CD4-positive, alpha-beta T cell treated with Interleukin-17A for 1 hour (primary cell): ENCODE measurements around the gene NR2C2.
"Not testable (repeated sequence)": the region's sequence is repeated elsewhere in the genome, so short reads cannot be mapped to it uniquely, and the experiment has no call there.

Experiments
- DNase-seq: peaks from one replicate; pipeline ENCODE4 v3.0.0-alpha.2; 2020

The NR2C2 gene

GRCh38 chr3:14947100-14947885 lies at the start of gene NR2C2:
TSS of gene NR2C2 (plus strand) at chr3:14947583. CDS start at chr3:15003915, 56,332 bp downstream.
- peak; percentile 91 for DNase-seq

DNA sequence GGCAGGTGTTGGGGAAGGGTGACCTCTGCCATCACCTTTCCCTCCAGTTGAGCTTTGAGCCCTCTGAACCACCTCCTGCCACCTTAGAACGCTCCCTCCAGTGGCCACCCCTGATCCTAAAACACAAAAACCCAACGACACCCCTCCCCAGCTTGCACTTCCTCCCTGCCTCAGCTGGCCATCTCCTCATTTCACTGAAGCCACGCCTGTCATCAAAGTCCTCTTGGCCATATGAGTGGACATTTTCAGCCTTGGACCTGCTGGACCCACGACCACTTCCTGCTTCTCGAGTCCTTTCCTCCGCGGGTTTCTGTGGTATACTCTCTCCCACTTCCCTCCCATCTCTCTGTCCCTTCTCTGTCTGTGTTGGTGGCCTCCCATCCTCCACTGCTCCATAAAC lies 48.5 kb upstream of the NR2C2 start:
- DNase-seq, result no peak

GRCh38 chr3:14899993-14900618 lies 47.3 kb upstream of the NR2C2 start:
- no peak for DNase-seq

DNA sequence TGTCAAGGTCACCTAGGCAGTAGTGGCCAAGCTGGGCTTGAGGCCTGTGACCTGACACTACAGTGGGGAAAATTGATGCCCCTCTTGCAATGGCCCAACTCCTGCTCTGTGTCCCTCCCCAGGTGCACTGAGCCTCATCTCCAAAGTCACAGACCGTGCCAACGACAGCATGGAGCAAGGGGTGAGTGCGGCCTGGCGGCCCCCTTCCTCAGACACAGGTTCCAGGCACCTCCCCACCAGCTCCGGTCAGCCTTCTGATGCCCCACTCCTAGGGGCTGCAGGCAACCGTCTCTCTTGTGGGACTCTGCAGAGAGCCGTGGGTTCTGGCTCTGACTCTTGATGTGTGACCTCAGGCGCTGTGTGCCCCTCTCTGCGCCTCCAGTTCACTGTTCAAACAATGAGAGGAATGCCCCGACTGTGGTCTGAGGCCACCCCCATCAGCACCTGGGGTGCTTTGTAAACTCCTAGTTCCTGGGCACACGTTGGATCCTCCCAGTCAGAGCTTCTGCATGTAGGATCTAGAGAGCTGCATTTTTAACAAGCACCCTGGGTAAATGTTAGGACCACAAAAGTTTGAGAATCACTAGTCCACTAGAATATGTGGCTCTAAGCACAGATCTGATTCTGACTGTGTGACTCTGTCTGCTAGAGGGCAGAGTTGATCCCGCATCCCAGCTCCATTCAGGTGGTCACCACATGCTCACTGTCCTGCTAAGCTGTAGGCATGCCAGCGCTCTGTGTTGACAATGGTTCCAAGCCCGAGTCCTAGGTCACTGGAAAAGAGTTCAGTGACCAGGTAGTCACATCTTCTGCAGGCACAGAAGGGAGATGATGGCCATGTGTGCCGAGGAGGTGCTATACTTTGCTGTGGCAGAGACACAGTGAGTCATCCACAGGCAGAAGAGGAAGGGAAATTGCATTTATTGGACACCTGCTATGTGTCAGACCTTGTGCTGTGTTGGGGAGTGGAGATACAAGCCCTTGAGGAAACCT lies 46.2 kb upstream of the NR2C2 start:
- DNase-seq, result no peak

DNA sequence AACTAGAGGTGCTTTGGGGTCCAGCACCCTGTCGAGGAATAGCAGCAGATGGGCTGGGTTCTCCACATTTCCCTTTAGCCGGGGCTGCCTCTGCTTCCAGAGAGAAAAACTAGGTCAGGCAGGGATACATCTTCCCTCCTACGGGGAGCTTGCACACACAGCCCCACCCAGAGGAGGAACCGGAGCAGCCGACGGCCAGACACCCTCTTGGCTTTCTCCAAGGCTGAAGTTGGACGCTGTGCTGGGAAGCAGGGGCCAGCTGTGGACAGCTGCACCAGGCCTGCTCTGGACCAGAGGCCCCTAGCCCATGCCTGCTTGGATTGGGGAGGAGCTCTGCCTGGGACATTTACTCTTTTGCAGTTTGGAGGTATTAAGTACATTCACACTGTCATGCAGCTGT lies 44.7 kb upstream of the NR2C2 start:
- DNase-seq, result no peak

DNA sequence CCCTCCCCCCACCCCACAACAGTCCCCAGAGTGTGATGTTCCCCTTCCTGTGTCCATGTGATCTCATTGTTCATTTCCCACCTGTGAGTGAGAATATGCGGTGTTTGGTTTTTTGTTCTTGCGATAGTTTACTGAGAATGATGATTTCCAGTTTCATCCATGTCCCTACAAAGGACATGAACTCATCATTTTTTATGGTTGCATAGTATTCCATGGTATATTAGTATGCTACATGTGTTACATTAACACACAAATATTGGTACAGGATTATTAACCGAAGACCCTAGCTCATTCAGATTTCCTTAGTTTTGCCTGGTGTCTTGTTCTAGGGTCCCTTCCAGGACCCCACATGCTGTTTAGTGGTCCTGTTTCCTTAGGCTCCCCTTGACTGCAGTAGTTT lies 43.9 kb upstream of the NR2C2 start:
- not testable (repeated sequence) for DNase-seq

GRCh38 chr3:14905055-14905657 lies 42.2 kb upstream of the NR2C2 start:
- DNase-seq, result no peak

- DNase-seq, result no peak
Measured at GRCh38 chr3:14906355-14906971, 40.9 kb upstream of the NR2C2 start.

DNA sequence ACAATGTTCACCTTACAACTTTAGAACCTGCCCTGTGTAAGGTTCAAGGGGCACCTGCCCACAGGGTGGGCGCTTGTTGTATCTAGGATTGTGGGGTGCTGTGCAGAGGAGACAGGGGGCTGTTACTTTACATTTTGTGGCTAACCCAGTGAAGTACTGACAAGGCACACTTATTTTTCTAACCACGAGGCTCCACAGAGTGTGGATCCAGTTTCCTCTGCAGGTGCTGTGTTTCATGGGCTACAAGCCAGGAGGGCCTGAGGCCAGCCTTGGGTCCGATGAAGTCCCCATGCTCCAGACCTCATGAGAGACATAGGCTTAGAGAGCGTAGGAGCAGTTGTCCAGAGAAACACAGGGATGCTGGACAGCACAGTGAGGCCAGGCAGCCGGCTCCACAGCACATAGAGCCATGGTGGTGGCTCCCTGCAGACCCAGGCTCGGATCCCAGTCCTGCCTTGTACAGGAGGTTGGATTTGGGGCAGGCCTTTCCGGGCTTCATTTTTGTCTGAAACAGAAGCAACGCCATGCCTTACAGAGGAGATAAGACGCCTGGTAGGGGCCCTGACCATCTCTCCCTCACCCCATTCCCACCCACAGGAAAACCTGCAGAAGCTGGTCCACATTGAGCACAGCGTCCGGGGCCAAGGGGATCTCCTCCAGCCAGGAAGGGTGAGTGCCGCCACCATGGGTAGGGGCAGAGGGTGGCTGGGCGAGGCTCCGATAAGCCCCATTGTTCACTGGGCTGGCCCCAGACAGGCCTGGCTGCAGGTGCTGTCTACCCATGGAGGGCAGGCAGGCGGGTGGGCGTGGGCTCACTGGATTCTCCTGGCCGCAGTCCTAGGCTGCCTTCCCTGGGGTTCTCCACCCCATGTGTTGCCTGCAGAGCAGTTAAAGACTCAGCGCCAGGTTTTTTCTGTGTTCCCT lies 40.1 kb upstream of the NR2C2 start:
- DNase-seq, result no peak

DNA sequence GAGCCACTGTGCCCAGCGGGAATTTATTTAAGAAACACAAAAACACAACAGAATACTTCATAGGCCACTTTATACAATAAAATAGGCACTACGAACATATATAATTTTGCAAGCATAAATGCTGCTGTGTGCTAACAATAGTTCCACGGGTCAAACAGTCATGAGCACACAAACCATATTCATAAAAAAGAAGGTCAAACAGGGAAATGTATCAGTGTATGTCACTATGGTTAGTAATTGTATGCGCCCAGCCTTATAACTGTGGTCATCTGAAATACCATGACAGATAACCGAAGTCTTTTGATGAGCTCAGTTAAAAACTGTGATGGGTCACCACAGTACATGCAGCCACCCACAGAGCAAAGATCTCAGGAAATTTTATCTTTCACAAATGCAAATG lies 38.1 kb upstream of the NR2C2 start:
- DNase-seq, result no peak

DNA sequence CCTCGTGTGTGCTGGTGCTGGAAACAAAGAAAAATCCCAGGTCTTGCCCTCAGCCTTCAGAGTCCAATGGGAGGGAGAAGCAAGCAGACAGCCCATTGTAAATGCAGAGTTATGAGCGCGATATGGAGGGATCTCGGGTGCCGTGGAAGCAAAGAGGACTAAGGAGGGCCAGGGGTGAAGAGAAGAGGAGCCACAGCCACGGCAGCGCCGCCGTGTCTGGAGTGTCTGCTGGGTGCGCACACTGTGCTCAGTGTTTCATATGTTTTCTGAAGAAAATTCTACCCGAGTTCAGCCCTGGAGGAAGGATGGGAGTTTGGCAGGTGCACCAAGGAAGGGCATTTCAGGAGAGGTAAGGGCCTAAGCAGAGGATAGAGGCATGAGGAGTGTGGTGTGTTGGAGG lies 35.7 kb upstream of the NR2C2 start:
- no peak for DNase-seq

DNA sequence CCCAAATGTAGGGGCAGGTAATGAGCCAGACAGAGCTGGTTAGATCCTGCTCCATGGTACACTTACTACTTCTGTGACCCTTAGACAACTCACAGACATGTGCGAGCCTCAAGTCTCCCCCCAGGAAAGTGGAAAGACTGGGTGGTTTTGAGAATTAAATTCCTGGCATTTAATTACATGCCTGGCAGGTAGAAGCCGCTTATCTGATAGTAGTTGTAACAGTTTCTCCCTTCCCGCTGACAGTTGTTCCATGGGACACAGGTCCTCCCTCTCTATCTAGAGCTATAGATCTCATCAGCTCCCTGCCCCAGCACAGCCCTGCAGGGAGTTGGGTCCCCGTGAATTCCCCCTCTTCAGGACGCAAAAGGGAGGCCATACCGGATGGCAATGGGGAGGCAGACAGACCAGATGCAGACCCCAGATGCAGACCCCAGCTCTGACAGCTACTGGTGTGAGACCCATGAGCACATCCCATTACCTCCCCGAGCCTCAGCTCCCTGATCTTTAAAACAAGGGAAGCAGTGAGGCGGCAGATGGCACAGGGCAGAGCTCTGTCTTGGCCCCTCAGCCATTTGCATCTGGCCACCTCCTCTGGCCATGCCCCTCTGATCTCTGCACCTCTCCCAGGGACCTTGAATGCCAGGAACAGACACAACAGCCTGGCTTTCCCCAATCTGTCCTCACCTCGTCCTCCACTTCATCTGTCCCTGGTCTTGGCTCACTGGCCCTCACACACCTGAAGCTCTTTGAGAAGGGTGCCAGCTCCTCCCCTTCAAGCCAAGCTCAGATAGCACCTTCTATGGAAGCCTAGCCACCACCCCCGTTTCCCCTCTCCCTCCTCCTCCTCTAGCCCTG lies 34.1 kb upstream of the NR2C2 start:
- DNase-seq, result no peak

GRCh38 chr3:14913926-14914778 lies 33.2 kb upstream of the NR2C2 start:
- no peak for DNase-seq

- DNase-seq, result no peak
Measured at GRCh38 chr3:14914779-14915117, 32.6 kb upstream of the NR2C2 start.

GRCh38 chr3:14915636-14916222 lies 31.7 kb upstream of the NR2C2 start:
- DNase-seq, result peak; percentile 31

DNA sequence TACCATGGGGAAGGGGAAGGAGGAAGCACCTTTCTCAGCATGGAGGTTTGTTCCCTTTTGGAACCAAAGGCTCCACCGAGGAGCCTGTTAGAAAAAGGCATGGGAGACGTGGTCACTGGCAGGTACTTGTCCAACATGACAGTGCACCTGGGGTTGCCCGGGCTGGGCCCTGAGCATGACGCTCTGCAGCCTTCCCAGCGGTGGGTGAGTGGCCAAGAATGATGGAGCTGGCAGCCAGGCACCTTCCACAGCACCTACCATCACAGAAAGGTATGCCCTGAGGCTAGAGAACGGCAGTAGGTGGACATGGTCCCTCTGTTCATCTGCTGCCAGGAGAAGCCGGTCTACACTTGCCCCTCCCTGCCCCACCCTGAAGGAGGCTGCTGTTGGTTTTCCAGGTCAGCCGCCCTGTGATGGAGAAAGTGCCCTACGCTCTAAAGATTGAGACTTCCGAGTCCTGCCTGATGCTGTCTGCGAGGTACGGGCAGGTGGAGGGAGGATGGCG lies 29.0 kb upstream of the NR2C2 start:
- DNase-seq, result no peak

DNA sequence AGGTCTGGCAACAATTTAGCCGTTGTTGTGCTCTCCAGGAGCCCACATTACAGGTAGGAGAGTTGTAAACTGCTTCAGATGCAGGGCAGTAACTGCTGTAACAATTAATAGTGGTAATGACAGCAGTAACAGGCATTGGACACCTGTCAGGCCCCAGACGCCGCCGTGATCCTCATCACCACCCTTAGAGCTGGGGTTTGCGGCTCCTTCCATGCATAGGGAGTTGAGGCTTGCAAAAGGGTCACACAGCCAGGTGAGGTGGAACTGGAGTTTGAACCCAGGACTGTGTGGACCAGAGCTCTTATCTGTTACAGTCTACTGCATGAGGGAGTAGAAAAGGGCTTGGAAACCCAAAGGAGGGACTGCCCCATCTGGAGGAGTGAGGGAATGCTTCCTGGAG lies 26.8 kb upstream of the NR2C2 start:
- no peak for DNase-seq

DNA sequence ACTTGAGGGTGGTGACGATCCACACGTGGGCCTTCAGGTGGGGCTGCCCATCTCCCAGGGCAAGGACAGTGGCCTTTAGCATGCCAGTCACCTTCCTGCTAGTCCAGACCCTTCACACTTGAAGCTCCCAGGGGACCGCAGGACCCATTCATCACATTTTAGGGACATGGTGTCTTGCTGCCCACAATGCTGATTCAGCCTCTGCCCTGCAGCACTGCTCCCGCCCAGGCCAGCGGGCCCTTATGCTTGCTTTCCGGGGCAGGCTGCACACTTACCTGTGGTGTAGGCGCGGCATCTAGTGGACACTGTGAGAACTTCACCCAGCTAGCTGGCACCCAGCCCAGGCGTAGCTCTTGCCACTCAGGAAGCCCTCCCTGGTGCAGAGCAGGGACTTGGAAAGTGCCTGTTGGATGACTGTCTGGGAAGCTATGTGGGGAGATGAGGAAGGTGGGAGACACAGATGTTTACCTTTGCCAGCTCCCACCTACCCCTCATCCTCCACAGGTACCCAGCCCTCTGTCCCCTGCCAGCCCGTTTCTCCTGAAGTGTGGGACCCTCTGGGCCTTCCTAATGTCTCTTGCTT lies 26.3 kb upstream of the NR2C2 start:
- DNase-seq, result peak; percentile 83
